Measurements from ENCODE around the gene NRG3.
"Not testable (repeated sequence)": the region's sequence is repeated elsewhere in the genome, so short reads cannot be mapped to it uniquely, and the experiment has no call there.

Gene NRG3

GRCh38 chr10:82653244-82654155, 778.5 kb downstream of the NRG3 start:
- no peak overlapping the region for H3K4me3 ChIP-seq (ENCODE audit: low read length in 2 of 2)
- no peaks in the 10 kb centered on the region for H3K4me1 ChIP-seq (ENCODE audit: control insufficient read depth in 2 of 2, insufficient read depth in 2 of 2, low read length in 2 of 2)
- H3K9ac ChIP-seq (ENCODE audit: low read depth in 1 of 2, low read length in 2 of 2), result no peak overlapping the region
- H3K36me3 ChIP-seq (ENCODE audit: control insufficient read depth in 2 of 2, insufficient read depth in 2 of 2, low read length in 2 of 2), result no peaks in the 10 kb centered on the region
- peaks cover 0 to 3% of the 10 kb centered on the region in 2 donors for H3K9me3 ChIP-seq (ENCODE audit: control insufficient read depth in 2 of 2, low read length in 2 of 2)
- H3K27me3 ChIP-seq (ENCODE audit: control insufficient read depth in 2 of 2, insufficient read depth in 2 of 2, low read length in 2 of 2), result no peaks in the 10 kb centered on the region
- H3K27ac ChIP-seq (ENCODE audit: low read depth in 2 of 2, low read length in 2 of 2), result no peak overlapping the region

GRCh38 chr10:82660205-82660604, 785.2 kb downstream of the NRG3 start:
- H3K36me3 ChIP-seq (ENCODE audit: control insufficient read depth in 2 of 2, insufficient read depth in 2 of 2, low read length in 2 of 2), result no peaks in the 10 kb centered on the region

GRCh38 chr10:82660986-82661385, 786.0 kb downstream of the NRG3 start:
- Histone ChIP-seq H3K9me3 (ENCODE audit: control insufficient read depth in 2 of 2, low read length in 2 of 2) (peaks cover 0 to 2% of the 10 kb centered on the region in 2 donors), H3K9ac (ENCODE audit: low read depth in 1 of 2, low read length in 2 of 2) (no peak overlapping the region), H3K36me3 (ENCODE audit: control insufficient read depth in 2 of 2, insufficient read depth in 2 of 2, low read length in 2 of 2) (no peaks in the 10 kb centered on the region), H3K4me1 (ENCODE audit: control insufficient read depth in 2 of 2, insufficient read depth in 2 of 2, low read length in 2 of 2) (no peaks in the 10 kb centered on the region), H3K27ac (ENCODE audit: low read depth in 2 of 2, low read length in 2 of 2) (no peak overlapping the region), H3K4me3 (ENCODE audit: low read length in 2 of 2) (no peak overlapping the region), H3K27me3 (ENCODE audit: control insufficient read depth in 2 of 2, insufficient read depth in 2 of 2, low read length in 2 of 2) (no peaks in the 10 kb centered on the region)

More at GRCh38 chr10:82660205-82660604, 785.2 kb downstream of the NRG3 start:
- Histone ChIP-seq H3K27me3 (ENCODE audit: control insufficient read depth in 2 of 2, insufficient read depth in 2 of 2, low read length in 2 of 2) (no peaks in the 10 kb centered on the region), H3K9me3 (ENCODE audit: control insufficient read depth in 2 of 2, low read length in 2 of 2) (peaks cover 0 to 2% of the 10 kb centered on the region in 2 donors), H3K4me1 (ENCODE audit: control insufficient read depth in 2 of 2, insufficient read depth in 2 of 2, low read length in 2 of 2) (no peaks in the 10 kb centered on the region), H3K27ac (ENCODE audit: low read depth in 2 of 2, low read length in 2 of 2) (no peak overlapping the region), H3K4me3 (ENCODE audit: low read length in 2 of 2) (no peak overlapping the region), H3K9ac (ENCODE audit: low read depth in 1 of 2, low read length in 2 of 2) (no peak overlapping the region)

- Histone ChIP-seq H3K4me3 (ENCODE audit: low read length in 2 of 2) (no peak overlapping the region), H3K36me3 (ENCODE audit: control insufficient read depth in 2 of 2, insufficient read depth in 2 of 2, low read length in 2 of 2) (no peaks in the 10 kb centered on the region), H3K9me3 (ENCODE audit: control insufficient read depth in 2 of 2, low read length in 2 of 2) (peaks cover 0 to 2% of the 10 kb centered on the region in 2 donors), H3K9ac (ENCODE audit: low read depth in 1 of 2, low read length in 2 of 2) (no peak overlapping the region), H3K4me1 (ENCODE audit: control insufficient read depth in 2 of 2, insufficient read depth in 2 of 2, low read length in 2 of 2) (no peaks in the 10 kb centered on the region), H3K27me3 (ENCODE audit: control insufficient read depth in 2 of 2, insufficient read depth in 2 of 2, low read length in 2 of 2) (no peaks in the 10 kb centered on the region), H3K27ac (ENCODE audit: low read depth in 2 of 2, low read length in 2 of 2) (no peak overlapping the region)
These were observed 786.7 kb downstream of the NRG3 start for GRCh38 chr10:82661701-82662100.

GRCh38 chr10:82668221-82668895, 793.4 kb downstream of the NRG3 start:
- no peak overlapping the region for H3K9ac ChIP-seq (ENCODE audit: low read depth in 1 of 2, low read length in 2 of 2)
- H3K4me1 ChIP-seq (ENCODE audit: control insufficient read depth in 2 of 2, insufficient read depth in 2 of 2, low read length in 2 of 2), result no peaks in the 10 kb centered on the region
- no peaks in the 10 kb centered on the region for H3K36me3 ChIP-seq (ENCODE audit: control insufficient read depth in 2 of 2, insufficient read depth in 2 of 2, low read length in 2 of 2)
- no peak overlapping the region for H3K4me3 ChIP-seq (ENCODE audit: low read length in 2 of 2)
- no peak overlapping the region for H3K27ac ChIP-seq (ENCODE audit: low read depth in 2 of 2, low read length in 2 of 2)
- peaks cover under 1 to 2% of the 10 kb centered on the region in 2 donors for H3K9me3 ChIP-seq (ENCODE audit: control insufficient read depth in 2 of 2, low read length in 2 of 2)
- H3K27me3 ChIP-seq (ENCODE audit: control insufficient read depth in 2 of 2, insufficient read depth in 2 of 2, low read length in 2 of 2), result no peaks in the 10 kb centered on the region

- Histone ChIP-seq H3K27ac (ENCODE audit: low read depth in 2 of 2, low read length in 2 of 2) (no peak overlapping the region), H3K36me3 (ENCODE audit: control insufficient read depth in 2 of 2, insufficient read depth in 2 of 2, low read length in 2 of 2) (no peaks in the 10 kb centered on the region), H3K27me3 (ENCODE audit: control insufficient read depth in 2 of 2, insufficient read depth in 2 of 2, low read length in 2 of 2) (no peaks in the 10 kb centered on the region), H3K9me3 (ENCODE audit: control insufficient read depth in 2 of 2, low read length in 2 of 2) (peaks cover 0 to 4% of the 10 kb centered on the region in 2 donors), H3K4me1 (ENCODE audit: control insufficient read depth in 2 of 2, insufficient read depth in 2 of 2, low read length in 2 of 2) (no peaks in the 10 kb centered on the region), H3K9ac (ENCODE audit: low read depth in 1 of 2, low read length in 2 of 2) (no peak overlapping the region), H3K4me3 (ENCODE audit: low read length in 2 of 2) (no peak overlapping the region)
These were observed 799.0 kb downstream of the NRG3 start for GRCh38 chr10:82674036-82674435.

GRCh38 chr10:82677932-82678331, 802.9 kb downstream of the NRG3 start:
- H3K27me3 ChIP-seq (ENCODE audit: control insufficient read depth in 2 of 2, insufficient read depth in 2 of 2, low read length in 2 of 2); H3K4me3 ChIP-seq (ENCODE audit: low read length in 2 of 2); H3K9me3 ChIP-seq (ENCODE audit: control insufficient read depth in 2 of 2, low read length in 2 of 2); H3K36me3 ChIP-seq (ENCODE audit: control insufficient read depth in 2 of 2, insufficient read depth in 2 of 2, low read length in 2 of 2); H3K9ac ChIP-seq (ENCODE audit: low read depth in 1 of 2, low read length in 2 of 2); H3K4me1 ChIP-seq (ENCODE audit: control insufficient read depth in 2 of 2, insufficient read depth in 2 of 2, low read length in 2 of 2); H3K27ac ChIP-seq (ENCODE audit: low read depth in 2 of 2, low read length in 2 of 2): not testable (repeated sequence)

- H3K27ac ChIP-seq (ENCODE audit: low read depth in 2 of 2, low read length in 2 of 2); H3K9ac ChIP-seq (ENCODE audit: low read depth in 1 of 2, low read length in 2 of 2); H3K9me3 ChIP-seq (ENCODE audit: control insufficient read depth in 2 of 2, low read length in 2 of 2); H3K4me3 ChIP-seq (ENCODE audit: low read length in 2 of 2); H3K27me3 ChIP-seq (ENCODE audit: control insufficient read depth in 2 of 2, insufficient read depth in 2 of 2, low read length in 2 of 2); H3K36me3 ChIP-seq (ENCODE audit: control insufficient read depth in 2 of 2, insufficient read depth in 2 of 2, low read length in 2 of 2); H3K4me1 ChIP-seq (ENCODE audit: control insufficient read depth in 2 of 2, insufficient read depth in 2 of 2, low read length in 2 of 2): not testable (repeated sequence)
These were observed 803.5 kb downstream of the NRG3 start for GRCh38 chr10:82678451-82678850.

GRCh38 chr10:82680608-82681007, 805.6 kb downstream of the NRG3 start:
- H3K36me3 ChIP-seq (ENCODE audit: control insufficient read depth in 2 of 2, insufficient read depth in 2 of 2, low read length in 2 of 2), result no peaks in the 10 kb centered on the region
- no peak overlapping the region for H3K9ac ChIP-seq (ENCODE audit: low read depth in 1 of 2, low read length in 2 of 2)
- H3K9me3 ChIP-seq (ENCODE audit: control insufficient read depth in 2 of 2, low read length in 2 of 2), result peaks cover 0 to 2% of the 10 kb centered on the region in 2 donors
- H3K4me1 ChIP-seq (ENCODE audit: control insufficient read depth in 2 of 2, insufficient read depth in 2 of 2, low read length in 2 of 2), result no peaks in the 10 kb centered on the region
- H3K27me3 ChIP-seq (ENCODE audit: control insufficient read depth in 2 of 2, insufficient read depth in 2 of 2, low read length in 2 of 2), result no peaks in the 10 kb centered on the region
- no peak overlapping the region for H3K4me3 ChIP-seq (ENCODE audit: low read length in 2 of 2)
- H3K27ac ChIP-seq (ENCODE audit: low read depth in 2 of 2, low read length in 2 of 2), result no peak overlapping the region

GRCh38 chr10:82683945-82684344, 809.0 kb downstream of the NRG3 start:
- no peaks in the 10 kb centered on the region for H3K4me1 ChIP-seq (ENCODE audit: control insufficient read depth in 2 of 2, insufficient read depth in 2 of 2, low read length in 2 of 2)
- no peak overlapping the region for H3K9ac ChIP-seq (ENCODE audit: low read depth in 1 of 2, low read length in 2 of 2)
- no peaks in the 10 kb centered on the region for H3K27me3 ChIP-seq (ENCODE audit: control insufficient read depth in 2 of 2, insufficient read depth in 2 of 2, low read length in 2 of 2)
- H3K4me3 ChIP-seq (ENCODE audit: low read length in 2 of 2), result no peak overlapping the region
- H3K27ac ChIP-seq (ENCODE audit: low read depth in 2 of 2, low read length in 2 of 2), result no peak overlapping the region
- H3K9me3 ChIP-seq (ENCODE audit: control insufficient read depth in 2 of 2, low read length in 2 of 2), result no peaks in the 10 kb centered on the region
- H3K36me3 ChIP-seq (ENCODE audit: control insufficient read depth in 2 of 2, insufficient read depth in 2 of 2, low read length in 2 of 2), result no peaks in the 10 kb centered on the region
